ENCODE data around the gene JMJD1C. TPM values are rescaled to one million over a fixed set of nuclear protein-coding genes. Genes with fewer than 3 reads are reported as not detected.

The JMJD1C gene
- total RNA-seq, 1 experiment from 2014 or later, result 66.3 TPM

- no peaks in the 10 kb centered on the region for H3K9me3 ChIP-seq (ENCODE audit: control insufficient read depth in 1 of 2, insufficient read depth in 1 of 2, low read depth in 1 of 2, low read length in 2 of 2)
- ATAC-seq (no peak), DNase-seq (ENCODE audit: low read depth, low spot score) (no peak)
- ChIA-PET RAD21 (ENCODE audit: low non-redundant PET in 1 of 2, low total read pairs in 2 of 2, uncharacterized antibody in 2 of 2, unreplicated experiment in 2 of 2) (no interaction called here), CTCF (interaction anchor here (1.4 kb wide), 1 partner anchor 445 kb away, joined by 3 read pairs; no protein-coding TSS in a partner anchor), POLR2A (no interaction called here)
- no peaks in the 10 kb centered on the region for H3K36me3 ChIP-seq (ENCODE audit: control insufficient read depth in 1 of 2, insufficient read depth in 2 of 2, low read length in 2 of 2)
- no peak overlapping the region for H3K4me2 ChIP-seq (ENCODE audit: low read length)
- H4K20me1 ChIP-seq (ENCODE audit: insufficient read depth), result no peaks in the 10 kb centered on the region
- peaks cover 51% of the 10 kb centered on the region for H3K79me2 ChIP-seq (ENCODE audit: insufficient read depth, low read length)
- no peak overlapping the region for H3K27ac ChIP-seq (ENCODE audit: low read depth, low read length)
- H3K27me3 ChIP-seq (ENCODE audit: insufficient read depth, low read length), result no peaks in the 10 kb centered on the region
- BruUV-seq (replicated peaks), result no TSS peak
- peaks cover 3 to 15% of the 10 kb centered on the region in 2 experiments for H3K4me1 ChIP-seq (ENCODE audit: control insufficient read depth in 1 of 2, insufficient read depth in 2 of 2, low read length in 2 of 2)
- H3K4me3 ChIP-seq (replicated peaks in 1 of 2; ENCODE audit: low read depth in 1 of 2, low read length in 2 of 2), result no peak overlapping the region
- no peaks in the 10 kb centered on the region for H3K9me2 ChIP-seq (ENCODE audit: insufficient read depth)
- TF ChIP-seq ELF1 (IDR thresholded peaks at IDR 0.05; ENCODE audit: borderline replicate concordance, low read depth) (no peak), REST (IDR thresholded peaks at IDR 0.05; ENCODE audit: low read depth) (no peak), EZH2phosphoT487 (IDR thresholded peaks at IDR 0.05; ENCODE audit: borderline replicate concordance) (no peak), RAD21 (IDR thresholded peaks at IDR 0.05; ENCODE audit: low read depth) (no peak), ZNF274 (IDR thresholded peaks at IDR 0.05; ENCODE audit: low read depth, low read length) (no peak)
- intact Hi-C loops (cut with micrococcal nuclease), result no loop called here
- H2AFZ ChIP-seq (ENCODE audit: low read depth, low read length, poor library complexity, severe bottlenecking), result no peak overlapping the region
- H3K9ac ChIP-seq (ENCODE audit: low read length), result no peak overlapping the region
These were observed 190.7 kb downstream of the JMJD1C start for GRCh38 chr10:63275094-63275493.

- peaks cover 9 to 24% of the 10 kb centered on the region in 2 experiments for H3K4me1 ChIP-seq (ENCODE audit: control insufficient read depth in 1 of 2, insufficient read depth in 2 of 2, low read length in 2 of 2)
- no peak overlapping the region for H3K4me3 ChIP-seq (replicated peaks in 1 of 2; ENCODE audit: low read depth in 1 of 2, low read length in 2 of 2)
- H2AFZ ChIP-seq (ENCODE audit: low read depth, low read length, poor library complexity, severe bottlenecking), result no peak overlapping the region
- H3K4me2 ChIP-seq (ENCODE audit: low read length), result no peak overlapping the region
- H3K36me3 ChIP-seq (ENCODE audit: control insufficient read depth in 1 of 2, insufficient read depth in 2 of 2, low read length in 2 of 2), result no peaks in the 10 kb centered on the region
- H3K27ac ChIP-seq (ENCODE audit: low read depth, low read length), result no peak overlapping the region
- DNase-seq (ENCODE audit: low read depth, low spot score) (no peak), ATAC-seq (no peak)
- POLR2A ChIA-PET, result no interaction called here
- H3K27me3 ChIP-seq (ENCODE audit: insufficient read depth, low read length), result no peaks in the 10 kb centered on the region
- H3K9me2 ChIP-seq (ENCODE audit: insufficient read depth), result no peaks in the 10 kb centered on the region
- CTCF ChIA-PET, result no interaction called here
- H3K79me2 ChIP-seq (ENCODE audit: insufficient read depth, low read length), result peaks cover 60% of the 10 kb centered on the region
- no peaks in the 10 kb centered on the region for H3K9me3 ChIP-seq (ENCODE audit: control insufficient read depth in 1 of 2, insufficient read depth in 1 of 2, low read depth in 1 of 2, low read length in 2 of 2)
- BruUV-seq (replicated peaks), result no TSS peak
- H3K9ac ChIP-seq (ENCODE audit: low read length), result no peak overlapping the region
- no peaks in the 10 kb centered on the region for H4K20me1 ChIP-seq (ENCODE audit: insufficient read depth)
- intact Hi-C loops (cut with micrococcal nuclease), result no loop called here
- RAD21 ChIA-PET (ENCODE audit: low non-redundant PET in 1 of 2, low total read pairs in 2 of 2, uncharacterized antibody in 2 of 2, unreplicated experiment in 2 of 2), result no interaction called here
- TF ChIP-seq EZH2 (IDR thresholded peaks at IDR 0.05) (no peak), POLR2AphosphoS5 (IDR thresholded peaks at IDR 0.05; ENCODE audit: low read depth, low read length) (no peak), ZBTB33 (IDR thresholded peaks at IDR 0.05; ENCODE audit: extremely low read depth, insufficient replicate concordance, low read length) (no peak), POLR2A (IDR thresholded peaks at IDR 0.05; ENCODE audit: borderline replicate concordance, extremely low read depth, insufficient read depth, insufficient read length) (no peak), ZFX (IDR thresholded peaks at IDR 0.05) (no peak), REST (IDR thresholded peaks at IDR 0.05; ENCODE audit: low read depth) (no peak), TCF7L2 (IDR thresholded peaks at IDR 0.05; ENCODE audit: borderline replicate concordance, extremely low read depth, insufficient read depth, insufficient read length) (no peak)
These were observed 192.2 kb downstream of the JMJD1C start for GRCh38 chr10:63273577-63273976.

All from HCT116 (cell line).